ENCODE results near the gene RHOF.

DNA sequence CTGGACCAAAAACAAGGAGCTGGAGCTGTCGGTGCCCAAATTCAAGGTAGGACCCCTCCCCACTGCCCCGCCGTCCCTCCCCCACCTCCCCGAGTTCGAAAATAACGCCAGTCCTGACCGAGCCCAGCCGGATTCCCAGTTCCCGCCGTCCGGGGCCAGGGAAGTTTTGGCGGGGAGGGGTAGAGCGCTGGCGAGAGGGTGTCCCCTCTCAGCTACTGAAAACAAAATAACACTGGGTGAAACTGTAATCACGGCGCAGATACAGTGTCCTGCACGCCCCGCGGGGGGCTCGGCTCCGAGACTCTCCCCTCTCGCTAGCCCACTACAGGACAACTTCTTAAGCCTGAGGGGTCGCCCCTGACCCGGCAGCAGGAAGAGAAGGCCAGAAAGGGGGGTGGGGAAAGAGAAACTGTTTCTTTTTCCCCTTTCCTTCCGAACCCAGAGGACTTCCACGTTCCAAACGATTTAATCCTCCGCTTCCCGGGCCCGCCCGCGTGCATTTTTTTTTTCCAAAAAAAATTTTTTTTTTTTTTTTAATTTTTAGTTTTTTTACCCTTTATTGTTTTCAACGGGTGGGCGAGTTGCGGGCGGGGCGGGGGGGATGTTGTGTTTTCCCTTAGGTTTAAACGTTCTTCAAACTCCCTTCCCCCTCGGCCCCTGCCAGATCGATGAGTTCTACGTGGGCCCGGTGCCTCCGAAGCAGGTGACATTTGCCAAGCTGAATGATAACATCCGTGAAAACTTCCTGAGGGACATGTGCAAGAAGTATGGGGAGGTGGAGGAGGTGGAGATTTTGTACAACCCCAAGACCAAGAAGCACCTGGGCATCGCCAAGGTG, 11.9 kb upstream of the RHOF start:
- TF ChIP-seq, protein P1, sequence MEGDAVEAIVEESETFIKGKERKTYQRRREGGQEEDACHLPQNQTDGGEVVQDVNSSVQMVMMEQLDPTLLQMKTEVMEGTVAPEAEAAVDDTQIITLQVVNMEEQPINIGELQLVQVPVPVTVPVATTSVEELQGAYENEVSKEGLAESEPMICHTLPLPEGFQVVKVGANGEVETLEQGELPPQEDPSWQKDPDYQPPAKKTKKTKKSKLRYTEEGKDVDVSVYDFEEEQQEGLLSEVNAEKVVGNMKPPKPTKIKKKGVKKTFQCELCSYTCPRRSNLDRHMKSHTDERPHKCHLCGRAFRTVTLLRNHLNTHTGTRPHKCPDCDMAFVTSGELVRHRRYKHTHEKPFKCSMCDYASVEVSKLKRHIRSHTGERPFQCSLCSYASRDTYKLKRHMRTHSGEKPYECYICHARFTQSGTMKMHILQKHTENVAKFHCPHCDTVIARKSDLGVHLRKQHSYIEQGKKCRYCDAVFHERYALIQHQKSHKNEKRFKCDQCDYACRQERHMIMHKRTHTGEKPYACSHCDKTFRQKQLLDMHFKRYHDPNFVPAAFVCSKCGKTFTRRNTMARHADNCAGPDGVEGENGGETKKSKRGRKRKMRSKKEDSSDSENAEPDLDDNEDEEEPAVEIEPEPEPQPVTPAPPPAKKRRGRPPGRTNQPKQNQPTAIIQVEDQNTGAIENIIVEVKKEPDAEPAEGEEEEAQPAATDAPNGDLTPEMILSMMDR (IDR thresholded peaks at IDR 0.05), result no peak
- TF ChIP-seq POLR2A (IDR thresholded peaks at IDR 0.05), result no peak

Data from gastroesophageal sphincter (tissue), 3 donors.